Smooth muscle cell of the brain vasculature (primary cell): ENCODE results near the gene TAOK1.

ENCODE experiments used
- DNase-seq: peaks from one replicate; pipeline ENCODE4 v3.0.0-alpha.2; 2012; ENCODE audit warnings: low read depth, low spot score

The TAOK1 gene

DNA sequence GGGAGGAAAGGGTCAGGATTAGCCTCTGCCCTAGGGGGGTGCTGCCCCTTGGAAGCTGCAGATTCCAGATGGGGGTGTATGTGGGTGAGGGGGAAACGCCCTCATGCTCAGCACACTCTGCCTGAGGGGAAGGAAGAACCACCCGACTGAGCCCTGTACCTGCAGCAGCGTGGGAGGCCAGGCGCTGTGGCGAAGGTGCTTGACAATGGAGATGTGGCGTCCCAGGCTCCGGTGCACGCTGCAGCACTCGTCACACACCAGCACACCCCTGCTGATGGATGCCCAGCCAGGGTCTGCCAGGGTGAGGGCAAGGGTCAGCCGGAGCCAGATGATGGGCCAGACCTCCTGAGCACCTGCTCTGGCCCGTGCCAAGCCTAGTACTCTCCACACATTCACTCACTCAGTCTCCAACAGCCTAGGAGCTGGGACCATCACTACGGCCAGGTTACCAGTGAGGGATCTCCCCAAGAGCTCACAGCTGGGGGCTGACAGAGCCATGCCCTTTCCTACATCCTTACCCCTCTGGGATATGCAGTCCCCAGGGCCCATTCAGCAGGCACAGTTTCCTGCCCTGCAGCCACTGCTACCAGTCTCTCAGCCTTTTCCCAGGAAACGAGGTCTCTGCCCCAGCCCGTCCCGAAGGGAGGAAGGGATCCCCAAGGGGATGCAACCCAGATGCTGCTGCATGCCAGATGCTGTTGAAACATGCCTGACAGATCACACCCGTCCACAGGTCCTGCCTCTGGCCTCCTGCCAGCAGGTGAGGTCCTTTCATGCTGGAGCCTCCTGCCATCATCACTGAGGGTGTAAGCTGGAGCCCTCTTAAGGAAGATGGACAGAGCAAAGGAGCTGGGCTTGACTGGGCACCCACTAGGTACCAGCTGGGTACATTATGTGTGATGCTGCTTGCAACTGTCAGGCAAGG lies 193.4 kb downstream of the TAOK1 start:
- no peak for DNase-seq

DNA sequence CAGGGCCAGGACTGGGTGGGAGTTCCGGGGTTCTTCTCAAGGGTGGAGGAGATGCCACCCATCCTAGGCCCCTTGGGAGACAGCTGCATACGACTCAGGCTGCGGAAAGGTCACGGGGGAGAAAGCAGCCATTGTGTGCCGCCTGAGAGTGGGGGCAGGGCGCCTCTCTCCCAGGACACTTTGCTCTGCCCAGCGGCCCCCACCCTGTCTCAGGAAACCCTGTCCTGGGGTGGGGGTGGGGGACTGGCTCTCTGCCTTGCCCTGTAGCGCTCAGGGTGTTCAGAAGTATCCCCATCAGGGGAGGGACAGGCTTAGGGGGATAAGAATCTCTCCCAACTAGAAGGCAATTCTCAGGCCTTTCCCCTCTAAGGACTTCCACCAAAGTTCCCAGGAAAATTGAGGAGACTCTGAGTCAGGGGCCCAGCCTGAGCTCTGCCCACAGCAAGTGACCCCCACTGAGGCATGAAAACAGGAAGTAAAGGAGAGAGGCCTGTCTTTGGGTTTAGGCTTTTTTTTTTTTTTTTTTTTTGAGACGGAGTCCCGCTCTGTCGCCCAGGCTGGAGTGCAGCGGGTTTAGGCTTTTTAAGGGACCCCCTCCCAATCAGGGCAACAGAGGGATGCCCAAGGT lies 194.4 kb downstream of the TAOK1 start:
- no peak for DNase-seq

- no peak for DNase-seq
These were observed 195.1 kb downstream of the TAOK1 start for GRCh38 chr17:29585080-29585751.

- no peak for DNase-seq
These were observed 196.7 kb downstream of the TAOK1 start for GRCh38 chr17:29586676-29587469.

GRCh38 chr17:29587591-29587990 lies 197.4 kb downstream of the TAOK1 start:
- DNase-seq: no peak

DNA sequence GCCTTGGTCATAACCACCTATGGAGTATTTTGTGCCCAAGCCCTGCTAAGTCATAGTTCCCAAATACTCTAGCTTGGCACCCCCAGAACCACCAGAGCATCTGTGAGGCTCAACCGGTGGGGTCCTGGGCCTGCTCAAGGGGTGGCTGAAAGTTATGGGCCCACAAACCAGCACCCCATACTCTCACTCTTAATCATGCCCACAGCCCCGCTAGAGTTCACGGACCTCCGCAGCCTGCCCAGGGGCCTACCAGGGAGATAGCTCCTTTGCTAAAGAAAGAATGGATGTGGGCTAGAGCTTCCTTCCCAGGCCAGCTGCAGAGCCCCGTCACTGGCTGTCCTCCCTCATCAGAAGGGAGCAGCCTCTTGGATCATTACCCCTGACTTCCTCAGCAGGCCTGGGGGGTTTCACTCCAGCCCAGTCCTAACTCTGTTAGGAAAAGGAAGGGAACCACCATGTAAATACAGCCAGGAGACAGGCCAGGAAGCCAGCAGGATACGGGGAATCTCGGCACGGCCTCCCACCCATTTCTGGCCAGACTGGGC lies 197.9 kb downstream of the TAOK1 start:
- no peak for DNase-seq

GRCh38 chr17:29588562-29589411 lies 198.6 kb downstream of the TAOK1 start:
- no peak for DNase-seq

DNA sequence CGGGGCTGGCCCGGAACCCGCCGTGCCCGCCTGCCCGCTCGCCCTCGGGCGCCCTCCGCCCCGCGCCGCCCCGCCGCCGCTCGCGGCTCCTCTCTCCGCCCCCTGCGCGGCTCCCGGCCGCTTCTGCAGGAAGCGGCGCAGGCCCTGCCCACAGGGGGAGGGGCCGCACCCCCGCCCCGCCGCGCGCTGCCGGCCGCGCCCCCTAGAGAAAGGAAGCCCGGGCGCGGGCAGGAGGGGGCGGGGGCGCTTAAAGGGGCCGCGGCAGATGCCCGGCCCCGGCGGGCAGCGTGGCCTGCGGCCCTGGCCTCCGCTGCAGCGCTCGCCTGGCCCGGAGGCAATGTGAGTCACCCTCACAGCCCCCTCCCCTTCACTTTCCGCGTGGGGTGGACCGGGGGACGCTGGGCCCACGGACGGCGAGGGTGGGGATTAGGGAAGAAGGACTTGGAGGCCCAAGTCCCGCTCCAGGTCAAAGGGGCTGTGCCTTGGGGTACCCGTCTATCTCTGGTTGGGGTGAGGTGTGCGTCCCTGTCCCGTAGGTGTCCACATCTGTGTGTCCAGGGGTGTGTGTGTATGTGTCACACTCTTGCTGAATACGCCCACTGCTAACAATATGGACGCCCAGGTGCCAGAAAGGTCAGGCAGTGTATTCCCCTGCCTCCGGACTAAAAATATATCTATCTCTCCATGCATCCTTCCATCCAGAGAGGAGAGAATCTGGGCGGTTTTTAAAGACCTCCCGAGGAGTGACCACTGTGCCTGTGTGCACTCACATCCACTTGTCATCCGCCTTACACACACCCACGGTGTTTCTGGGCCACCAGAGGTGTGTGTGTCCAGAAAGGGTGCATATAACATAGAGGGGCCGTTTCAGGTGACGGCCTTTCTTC lies 199.6 kb downstream of the TAOK1 start, which contains the start of gene GIT1:
Gene GIT1 (minus strand): TSS at position 125 of the 887 bp plus-strand sequence. CDS start 270 bp downstream, outside the sequence.
- no peak for DNase-seq

DNA sequence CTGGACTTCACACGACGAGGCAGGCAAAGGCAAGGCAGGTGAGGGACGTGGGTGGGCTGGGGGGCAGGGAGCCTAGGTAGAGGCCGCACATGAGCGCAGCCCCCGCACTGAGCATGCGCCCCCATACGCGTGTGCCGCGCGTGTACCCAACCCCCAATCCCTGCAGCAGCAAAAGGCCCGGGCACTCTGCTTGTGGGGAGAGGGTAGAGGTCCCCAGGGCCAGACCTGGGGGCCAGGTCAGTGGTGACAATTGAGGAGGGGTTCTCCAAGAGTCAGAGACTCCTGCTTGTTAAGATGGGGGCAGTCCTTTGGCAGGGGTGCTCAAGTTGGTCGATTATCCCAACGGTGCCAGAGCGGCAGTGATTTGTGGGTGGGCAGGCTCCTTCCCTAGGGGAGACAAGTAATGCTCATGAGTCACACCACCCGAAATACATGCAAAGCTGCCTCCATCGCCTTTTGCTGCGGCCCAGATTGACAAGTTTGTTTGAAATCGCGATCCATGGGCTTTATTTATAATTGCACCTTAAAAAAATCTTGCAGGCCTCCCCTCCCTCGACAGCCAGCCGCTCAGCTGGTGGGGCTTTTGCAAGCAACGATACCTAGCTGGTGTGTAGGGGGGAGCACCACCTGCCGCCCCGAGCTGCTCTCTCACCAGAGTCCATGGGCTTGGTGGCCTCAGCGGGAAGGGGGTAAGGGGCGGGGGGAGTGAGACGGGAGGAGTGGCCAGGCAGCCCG lies 200.4 kb downstream of the TAOK1 start:
- DNase-seq: no peak

DNA sequence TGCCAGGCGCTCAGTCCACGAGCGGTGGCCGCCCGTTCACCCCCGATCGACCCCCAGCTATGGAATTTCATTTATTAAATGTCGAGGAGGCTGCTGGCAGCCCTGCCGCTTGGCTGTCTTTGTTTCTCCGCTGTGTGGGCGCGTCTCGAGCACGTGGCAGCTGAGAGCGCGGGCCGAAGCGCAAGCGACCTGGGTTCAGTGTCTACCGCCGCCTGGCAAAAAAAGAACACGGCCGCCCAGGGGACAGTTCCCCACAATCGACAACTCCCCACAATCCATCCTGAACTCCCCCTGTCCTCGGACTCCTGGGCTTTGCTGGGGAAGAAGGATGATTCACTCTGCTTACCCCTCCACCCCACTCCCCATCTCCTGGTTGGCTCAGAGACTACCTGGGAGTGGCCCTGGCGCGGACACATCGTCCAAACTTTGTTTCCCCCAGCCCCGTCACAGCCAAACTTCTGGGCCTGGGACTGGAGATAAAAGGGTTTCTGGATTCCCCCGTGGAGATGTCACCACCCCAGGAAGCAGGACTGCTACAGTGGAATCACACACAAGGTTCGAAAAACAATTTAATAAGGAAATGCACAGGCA lies 201.1 kb downstream of the TAOK1 start:
- DNase-seq: no peak

- no peak for DNase-seq
These were observed 201.8 kb downstream of the TAOK1 start for GRCh38 chr17:29591737-29592608.

DNA sequence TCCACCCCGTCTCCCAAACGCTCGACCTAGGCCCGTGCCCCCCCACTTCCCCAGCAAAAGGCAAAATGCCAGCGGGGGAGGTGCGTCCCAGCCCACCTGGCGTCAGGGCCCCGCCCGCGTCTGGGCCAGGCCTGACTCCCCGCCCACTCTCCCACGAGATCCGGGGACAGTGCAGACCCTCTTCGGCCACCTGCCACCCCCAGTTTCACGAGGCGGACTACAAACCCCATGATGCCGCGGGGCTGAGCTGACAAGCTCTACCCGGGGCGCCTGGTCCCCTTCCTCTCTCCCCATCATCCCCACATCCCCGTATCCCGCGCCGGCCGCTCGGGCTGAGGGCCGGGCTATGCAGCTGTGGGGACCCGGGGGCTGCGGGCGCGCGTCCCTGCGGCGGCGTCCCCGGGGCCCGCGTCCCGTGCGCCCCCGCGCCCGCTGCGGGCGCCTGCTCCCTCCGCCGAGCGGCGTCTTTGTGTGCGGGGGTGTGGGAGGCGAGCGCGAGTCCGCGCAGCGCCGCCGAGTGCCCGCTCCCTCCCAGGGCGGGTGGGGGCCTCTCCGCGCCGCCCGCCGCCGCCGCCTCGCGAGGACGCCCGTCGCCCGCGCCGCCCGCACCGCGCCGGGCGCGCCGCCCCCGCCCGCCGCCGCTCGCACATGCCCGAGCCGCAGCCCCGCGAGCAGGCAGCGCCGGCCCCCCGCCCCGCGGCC lies 202.8 kb downstream of the TAOK1 start, which contains the start of gene ANKRD13B:
Gene ANKRD13B (plus strand): TSS at position 283 of the 702 bp plus-strand sequence. CDS start 490 bp downstream, outside the sequence.
- DNase-seq: no peak

- DNase-seq: no peak
These were observed 203.7 kb downstream of the TAOK1 start for GRCh38 chr17:29593591-29594518.

DNA sequence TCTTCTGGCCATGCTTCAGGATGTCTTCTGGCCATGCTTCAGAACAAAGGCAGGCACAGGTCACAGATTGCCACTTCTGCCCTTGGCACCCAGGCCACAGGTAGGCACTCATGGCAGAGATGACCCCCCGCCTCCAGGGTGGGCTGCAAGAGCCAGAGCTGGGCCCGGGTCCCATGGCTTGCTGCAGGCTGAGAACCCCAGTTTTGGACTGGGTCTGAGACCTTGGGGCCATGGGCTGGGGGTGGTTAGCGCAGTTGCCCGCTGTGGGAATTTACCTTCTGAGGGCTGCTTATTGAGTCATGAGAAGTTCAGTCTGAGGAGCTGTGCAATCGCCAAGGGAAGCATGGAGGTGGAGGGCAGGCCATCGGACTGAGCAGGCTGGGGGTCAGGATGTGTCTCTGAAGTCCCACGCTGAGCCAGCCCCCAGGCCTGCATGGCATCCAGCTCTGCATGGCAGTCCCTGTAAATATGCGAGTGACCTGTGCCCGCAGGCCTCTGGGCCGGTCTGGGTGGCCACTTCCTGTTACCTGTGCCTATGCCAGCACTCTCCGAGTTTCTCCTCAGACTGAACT lies 204.4 kb downstream of the TAOK1 start:
- no peak for DNase-seq
